ENCODE measurements around the gene HSPA2. TPM values are rescaled to one million over a fixed set of nuclear protein-coding genes. Genes with fewer than 3 reads are reported as not detected.

Gene HSPA2
- 3.4 and 8.4 TPM in 2 replicates for total RNA-seq

DNA sequence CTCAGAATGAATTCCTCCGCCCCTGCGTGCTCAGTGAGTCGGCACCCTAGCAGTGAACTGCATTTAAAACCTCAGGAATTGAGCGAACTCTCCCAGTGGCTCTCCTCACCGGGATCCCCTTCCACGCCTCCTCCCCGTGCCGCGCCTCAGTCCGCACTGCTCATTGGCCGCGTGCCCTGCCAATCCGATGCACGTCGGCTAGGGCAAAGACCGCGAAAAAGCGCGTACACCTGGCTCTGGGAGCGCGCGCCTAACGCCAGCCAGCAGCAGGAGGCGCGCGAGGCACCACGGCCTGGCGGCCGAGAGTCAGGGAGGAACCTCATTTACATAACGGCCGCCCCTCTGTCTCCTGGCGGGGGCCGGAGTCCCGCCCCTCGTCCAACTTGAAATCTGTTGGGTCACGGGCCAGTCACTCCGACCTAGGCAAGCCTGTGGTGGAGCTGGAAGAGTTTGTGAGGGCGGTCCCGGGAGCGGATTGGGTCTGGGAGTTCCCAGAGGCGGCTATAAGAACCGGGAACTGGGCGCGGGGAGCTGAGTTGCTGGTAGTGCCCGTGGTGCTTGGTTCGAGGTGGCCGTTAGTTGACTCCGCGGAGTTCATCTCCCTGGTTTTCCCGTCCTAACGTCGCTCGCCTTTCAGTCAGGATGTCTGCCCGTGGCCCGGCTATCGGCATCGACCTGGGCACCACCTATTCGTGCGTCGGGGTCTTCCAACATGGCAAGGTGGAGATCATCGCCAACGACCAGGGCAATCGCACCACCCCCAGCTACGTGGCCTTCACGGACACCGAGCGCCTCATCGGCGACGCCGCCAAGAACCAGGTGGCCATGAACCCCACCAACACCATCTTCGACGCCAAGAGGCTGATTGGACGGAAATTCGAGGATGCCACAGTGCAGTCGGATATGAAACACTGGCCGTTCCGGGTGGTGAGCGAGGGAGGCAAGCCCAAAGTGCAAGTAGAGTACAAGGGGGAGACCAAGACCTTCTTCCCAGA lies at the start of gene HSPA2:
Gene HSPA2 (plus strand): TSS at position 534 of the 995 bp plus-strand sequence. CDS start 109 bp downstream, at position 643.

DNA sequence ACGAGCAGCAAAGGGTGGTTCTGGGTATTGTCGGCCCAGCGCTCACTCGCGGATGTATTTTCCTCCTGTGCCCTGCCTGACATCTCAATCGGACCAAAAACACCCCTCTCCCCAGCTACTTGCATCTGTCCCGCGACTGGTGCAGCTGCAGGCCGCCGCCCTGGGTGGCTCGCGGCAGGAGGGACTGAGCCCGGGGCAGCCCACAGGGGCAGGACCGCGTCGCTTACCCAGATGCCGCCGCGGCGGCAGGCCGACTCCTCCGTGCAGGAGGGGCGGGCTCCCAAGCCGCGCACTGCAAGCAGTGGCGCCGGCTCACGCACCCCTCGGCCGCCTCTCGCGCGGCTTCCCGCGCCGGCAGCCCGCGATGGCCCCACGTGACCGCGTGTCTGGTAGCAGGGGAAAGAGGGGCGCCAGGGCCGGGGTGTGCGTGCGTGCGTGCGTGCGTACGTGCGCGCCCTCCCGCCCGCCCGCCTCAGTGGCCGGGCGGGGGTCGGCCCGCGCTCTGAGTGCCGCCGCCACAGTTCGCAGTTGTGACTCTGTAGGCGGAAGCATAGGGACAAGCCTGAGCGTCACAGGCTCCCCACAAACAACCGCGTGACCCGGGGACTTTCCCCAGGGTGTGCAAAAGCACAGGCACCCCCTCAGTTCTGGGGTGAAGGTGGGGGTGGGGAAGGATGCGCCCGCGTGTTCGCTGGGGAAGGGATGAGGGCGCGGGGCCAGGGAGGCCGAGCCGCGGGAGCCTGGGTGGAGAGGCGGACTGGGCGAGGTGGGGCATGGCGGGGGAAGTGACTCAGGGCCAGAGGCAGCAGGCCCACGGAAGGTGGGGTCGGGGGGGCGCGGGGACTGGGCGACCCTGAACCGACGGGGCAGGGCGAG lies 36.9 kb upstream of the HSPA2 start, which contains the start of gene ZBTB25:
Gene ZBTB25 (minus strand): TSS at position 405 of the 876 bp plus-strand sequence. CDS start 13,305 bp downstream, outside the sequence.

DNA sequence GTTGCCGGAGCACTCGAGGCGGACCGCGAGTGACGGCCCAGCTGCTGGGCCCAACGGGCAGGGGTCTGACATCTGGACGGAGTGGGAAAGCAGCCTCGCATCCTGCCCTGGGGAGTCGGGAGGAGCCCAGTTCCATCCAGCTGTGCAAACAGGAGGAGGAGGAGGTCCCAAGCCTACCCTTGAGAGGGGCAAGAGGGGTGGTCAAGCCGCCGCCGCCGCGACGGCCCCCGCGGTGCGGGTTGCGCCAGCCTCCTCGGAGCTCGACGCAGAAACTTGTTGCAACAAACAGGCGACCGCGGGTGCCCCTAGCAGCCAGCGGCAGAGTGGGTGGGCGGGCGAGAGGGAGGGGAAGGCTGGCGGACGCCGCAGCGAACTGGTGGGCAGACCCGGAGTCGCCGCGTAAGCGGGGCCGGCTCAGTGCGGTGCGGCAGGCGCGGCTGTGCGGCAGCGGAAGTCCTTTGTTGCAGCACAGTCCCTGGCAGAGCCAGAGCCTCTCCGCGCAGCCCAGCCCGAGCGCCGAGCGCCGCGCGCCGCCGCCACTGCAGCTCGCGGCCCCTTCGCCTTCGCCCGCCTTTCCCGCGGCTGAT lies 36.1 kb upstream of the HSPA2 start, which contains the start of gene ZBTB1:
Gene ZBTB1 (plus strand): TSS at position 461 of the 587 bp plus-strand sequence. CDS start 16,735 bp downstream, outside the sequence.

DNA sequence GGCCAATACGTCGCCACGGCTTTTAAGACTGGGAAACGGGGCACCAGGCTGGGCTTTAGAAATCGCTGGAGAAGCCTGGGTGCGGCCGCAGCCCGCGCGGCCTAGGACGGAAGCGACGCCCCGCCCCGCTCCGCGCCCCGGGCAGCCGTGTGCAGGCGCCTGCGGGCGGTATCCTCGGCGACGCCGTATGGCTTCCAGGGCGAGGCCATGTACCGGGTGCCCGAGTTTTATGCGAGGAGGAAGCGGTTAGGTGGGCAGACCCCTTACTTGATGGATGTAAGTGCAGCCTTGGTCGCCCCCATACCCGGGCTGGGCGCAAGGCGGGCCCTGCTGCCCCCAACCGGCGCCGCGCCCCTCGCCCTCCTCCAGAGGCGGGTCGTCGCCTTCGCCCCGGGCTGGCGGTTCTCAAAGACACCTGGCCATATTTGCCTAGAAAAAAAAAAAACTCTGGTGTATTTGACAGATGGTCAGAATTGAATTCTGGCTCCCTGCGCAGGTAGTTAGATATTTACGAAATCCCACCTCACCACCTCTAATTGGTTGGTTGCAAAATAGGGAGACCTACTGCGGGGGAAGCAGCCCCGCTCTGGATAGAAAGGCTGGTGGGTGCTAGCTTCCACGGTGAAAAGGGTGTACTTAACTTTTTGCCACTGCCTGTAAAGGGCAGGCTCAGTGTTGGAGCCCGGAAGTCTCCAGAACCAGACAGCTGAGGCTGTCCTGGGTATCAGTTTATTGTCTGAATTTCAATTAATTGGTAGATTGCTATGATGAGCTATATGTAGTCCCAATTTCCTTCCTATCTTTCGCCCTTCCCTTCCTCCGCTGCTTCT lies 9.5 kb downstream of the HSPA2 start, which contains the start of gene PPP1R36:
Gene PPP1R36 (plus strand): TSS at position 171 of the 830 bp plus-strand sequence. CDS start 37 bp downstream, at position 208.

Other genes starting within 250 kb of the HSPA2 start
- gene ESR2, start 246.4 kb upstream of the HSPA2 start, total RNA-seq: under 0.01 and 0.24 TPM in 2 replicates
- 33.0 and 40.2 TPM in 2 replicates for gene MTHFD1, start 152.4 kb upstream of the HSPA2 start, total RNA-seq
- under 0.01 and 0.72 TPM in 2 replicates for gene AKAP5, start 75.2 kb upstream of the HSPA2 start, total RNA-seq
- gene ZBTB25, start 36.9 kb upstream of the HSPA2 start, total RNA-seq: 4.9 and 6.0 TPM in 2 replicates
- gene ZBTB1, start 36.0 kb upstream of the HSPA2 start, total RNA-seq: 32.8 and 40.7 TPM in 2 replicates
- 0.72 and 0.85 TPM in 2 replicates for gene PPP1R36, start 9.2 kb downstream of the HSPA2 start, total RNA-seq
- gene PLEKHG3, start 163.7 kb downstream of the HSPA2 start, total RNA-seq: 56.1 and 101 TPM in 2 replicates

All from tracheal epithelial cell (primary cell).